Peyer's patch (tissue), 4 donors: ENCODE results near the gene FUOM. TPM values are rescaled to one million over a fixed set of nuclear protein-coding genes. Genes with fewer than 3 reads are reported as not detected.

Source experiments
- DNase-seq, 3 donors: peaks; one replicate each; pipeline ENCODE4 v3.0.0-alpha.2; 2017 to 2019
- H3K27ac ChIP-seq, 4 donors: fragments of 200-600 bp; sonication (generic); one replicate each; pipeline ENCODE4 v1.5.1; 2016 to 2019
- H3K27me3 ChIP-seq, 2 donors: fragments of 200-600 bp; sonication (generic); one replicate each; pipeline ENCODE4 v1.5.1; 2019
- H3K36me3 ChIP-seq, 3 donors: fragments of 200-600 bp; sonication (generic); one replicate each; pipeline ENCODE4 v1.5.1; 2016 to 2019
- H3K4me1 ChIP-seq, 4 donors: fragments of 200-600 bp; sonication (generic); one replicate each; pipeline ENCODE4 v1.5.1; 2016 to 2019
- H3K4me3 ChIP-seq, 4 donors: fragments of 200-600 bp; sonication (generic); 1 replicate in 3 of 4; 2 replicates in 1 of 4; pipeline ENCODE4 v1.5.1; 2016 to 2019; ENCODE audit warnings: mild to moderate bottlenecking in 1 of 4
- H3K9me3 ChIP-seq, 4 donors: fragments of 200-600 bp; sonication (generic); one replicate each; pipeline ENCODE4 v1.5.1; 2016 to 2019; ENCODE audit warnings: mild to moderate bottlenecking in 1 of 4
- CTCF ChIP-seq, 6 experiments: fragments of 450-650 bp in 4 of 6; fragments of 200-600 bp in 2 of 6; sonication (generic) in 1 of 6; IDR thresholded peaks; one replicate each; pipeline ENCODE4 v1.5.1; 2017 to 2019; ENCODE audit warnings: antibody characterized with exemption in 6 of 6, mild to moderate bottlenecking in 3 of 6, moderate library complexity in 1 of 6
- POLR2A ChIP-seq, 2 donors: fragments of 450-650 bp; IDR thresholded peaks; one replicate each; pipeline ENCODE4 v1.5.1; 2017; ENCODE audit warnings: antibody characterized with exemption in 2 of 2, mild to moderate bottlenecking in 2 of 2, moderate library complexity in 2 of 2
- total RNA-seq, 4 donors: library from RNA; depleted of rRNA; stranded (reverse); fragments of >200 nt; gene quantifications; one replicate each; pipeline ENCODE4 v1.1.0, GENCODE V29; 2016

The FUOM gene
- total RNA-seq, 4 donors from 2014 or later: 88.3 to 214 (median 163) TPM

GRCh38 chr10:133361773-133362441 lies 4.1 kb upstream of the FUOM start:
- Histone ChIP-seq H3K27me3 (no peaks in the 10 kb centered on the region), H3K4me3 (no peak overlapping the region), H3K4me1 (peaks cover 1 to 49% (median 7%) of the 10 kb centered on the region in 4 donors), H3K9me3 (no peaks in the 10 kb centered on the region), H3K36me3 (peaks cover 0 to 50% (median 0%) of the 10 kb centered on the region in 3 donors), H3K27ac (peak overlapping the region in 3 of 4 donors; percentile 62 to 97 (median 90))
- TF ChIP-seq CTCF (IDR thresholded peaks at IDR 0.05) (no peak), POLR2A (IDR thresholded peaks at IDR 0.05) (no peak)
- DNase-seq: peak in 1 of 3 donors; percentile 35

- H3K27ac ChIP-seq: peak overlapping the region in 3 of 4 donors; percentile 62 to 97 (median 90)
- TF ChIP-seq CTCF (IDR thresholded peaks at IDR 0.05): no peak
- TF ChIP-seq POLR2A (IDR thresholded peaks at IDR 0.05): no peak
- no peak overlapping the region for H3K4me3 ChIP-seq
- DNase-seq: no peak
- peaks cover 0 to 46% (median 0%) of the 10 kb centered on the region in 3 donors for H3K36me3 ChIP-seq
- peaks cover 7 to 55% (median 10%) of the 10 kb centered on the region in 4 donors for H3K4me1 ChIP-seq
- H3K9me3 ChIP-seq: no peaks in the 10 kb centered on the region
- H3K27me3 ChIP-seq: no peaks in the 10 kb centered on the region
Measured at GRCh38 chr10:133361227-133361626, 3.4 kb upstream of the FUOM start.

GRCh38 chr10:133359972-133360610 lies 2.3 kb upstream of the FUOM start:
- Histone ChIP-seq H3K27ac (peak overlapping the region in 3 of 4 donors; percentile 50 to 97 (median 90)), H3K4me3 (no peak overlapping the region), H3K9me3 (no peaks in the 10 kb centered on the region), H3K4me1 (peaks cover 7 to 48% (median 10%) of the 10 kb centered on the region in 4 donors), H3K36me3 (peaks cover 0 to 40% (median 0%) of the 10 kb centered on the region in 3 donors), H3K27me3 (no peaks in the 10 kb centered on the region)
- peak in 2 of 3 donors; percentile 67 to 72 for DNase-seq
- TF ChIP-seq POLR2A (IDR thresholded peaks at IDR 0.05): no peak

GRCh38 chr10:133359554-133359971 lies 1.7 kb upstream of the FUOM start:
- Histone ChIP-seq H3K9me3 (no peaks in the 10 kb centered on the region), H3K27ac (peak overlapping the region in 3 of 4 donors; percentile 50 to 97 (median 90)), H3K36me3 (peaks cover 0 to 39% (median 0%) of the 10 kb centered on the region in 3 donors), H3K27me3 (no peaks in the 10 kb centered on the region), H3K4me1 (peaks cover 7 to 43% (median 10%) of the 10 kb centered on the region in 4 donors), H3K4me3 (no peak overlapping the region)
- peak; percentile 45 to 88 (median 87) for DNase-seq
- TF ChIP-seq CTCF (IDR thresholded peaks at IDR 0.05) (peak in 1 of 6 experiments; percentile 11), POLR2A (IDR thresholded peaks at IDR 0.05) (peak in 1 of 2 donors; percentile 49)

- Histone ChIP-seq H3K4me3 (no peak overlapping the region), H3K27me3 (no peaks in the 10 kb centered on the region), H3K36me3 (peaks cover 0 to 32% (median 0%) of the 10 kb centered on the region in 3 donors), H3K27ac (peak overlapping the region; percentile 38 to 97 (median 70)), H3K4me1 (peaks cover 7 to 39% (median 10%) of the 10 kb centered on the region in 4 donors), H3K9me3 (no peaks in the 10 kb centered on the region)
- TF ChIP-seq CTCF (IDR thresholded peaks at IDR 0.05): no peak
- TF ChIP-seq POLR2A (IDR thresholded peaks at IDR 0.05): no peak
- no peak for DNase-seq
Measured at GRCh38 chr10:133358925-133359310, 1.1 kb upstream of the FUOM start.
